ENCODE results near the gene FMN1.
A peak's percentile ranks its signal among the peaks of the same experiment; 100 is the strongest.

Gene FMN1

GRCh38 chr15:33107950-33108349 lies 86.6 kb downstream of the FMN1 start:
- no peak overlapping the region for H2AFZ ChIP-seq (ENCODE audit: low read length, unreplicated experiment)
- no peak overlapping the region for H3K27ac ChIP-seq (ENCODE audit: low read depth, low read length)
- H3K4me3 ChIP-seq (ENCODE audit: low read depth, low read length): no peak overlapping the region
- no peaks in the 10 kb centered on the region for H3K36me3 ChIP-seq (ENCODE audit: insufficient read depth, low read length)
- peaks cover 40% of the 10 kb centered on the region for H3K4me1 ChIP-seq (ENCODE audit: control insufficient read depth, insufficient read depth, low read length, unreplicated experiment)
- H3K27me3 ChIP-seq (ENCODE audit: insufficient read depth, low read length): no peaks in the 10 kb centered on the region
- no peaks in the 10 kb centered on the region for H3K79me2 ChIP-seq (ENCODE audit: control insufficient read depth, insufficient read depth, low read length, unreplicated experiment)

GRCh38 chr15:33104212-33104611 lies 90.3 kb downstream of the FMN1 start:
- Histone ChIP-seq H3K4me1 (ENCODE audit: control insufficient read depth, insufficient read depth, low read length, unreplicated experiment) (peaks cover 26% of the 10 kb centered on the region), H3K27me3 (ENCODE audit: insufficient read depth, low read length) (no peaks in the 10 kb centered on the region), H3K79me2 (ENCODE audit: control insufficient read depth, insufficient read depth, low read length, unreplicated experiment) (no peaks in the 10 kb centered on the region), H3K4me3 (ENCODE audit: low read depth, low read length) (peak overlapping the region; percentile 29; the same call in 1 of the 2 replicates), H3K36me3 (ENCODE audit: insufficient read depth, low read length) (no peaks in the 10 kb centered on the region), H3K27ac (ENCODE audit: low read depth, low read length) (peak overlapping the region; percentile 70), H2AFZ (ENCODE audit: low read length, unreplicated experiment) (peak overlapping the region; percentile 28)

DNA sequence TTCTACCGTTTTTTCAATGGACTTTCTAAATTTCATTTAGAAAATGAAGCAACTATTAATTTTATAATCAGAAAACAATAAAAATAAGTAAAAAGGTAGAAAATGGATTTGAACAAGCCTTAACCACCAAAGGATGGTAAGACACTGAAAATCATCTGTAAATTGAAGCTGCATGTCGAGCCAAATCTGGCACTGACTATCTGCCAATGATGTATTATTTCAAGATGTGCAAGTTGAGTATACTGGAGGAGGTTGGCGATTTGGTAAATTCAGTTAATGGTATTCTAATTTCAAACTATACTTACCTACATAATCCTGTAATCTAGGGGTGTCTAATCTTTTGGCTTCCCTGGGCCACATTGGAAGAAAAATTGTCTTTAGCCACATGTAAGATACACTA lies 93.5 kb downstream of the FMN1 start:
- H3K27ac ChIP-seq (ENCODE audit: low read depth, low read length): no peak overlapping the region
- H3K36me3 ChIP-seq (ENCODE audit: insufficient read depth, low read length): no peaks in the 10 kb centered on the region
- H3K79me2 ChIP-seq (ENCODE audit: control insufficient read depth, insufficient read depth, low read length, unreplicated experiment): no peaks in the 10 kb centered on the region
- H3K4me3 ChIP-seq (ENCODE audit: low read depth, low read length): no peak overlapping the region
- H3K27me3 ChIP-seq (ENCODE audit: insufficient read depth, low read length): no peaks in the 10 kb centered on the region
- H2AFZ ChIP-seq (ENCODE audit: low read length, unreplicated experiment): no peak overlapping the region
- H3K4me1 ChIP-seq (ENCODE audit: control insufficient read depth, insufficient read depth, low read length, unreplicated experiment): peaks cover 35% of the 10 kb centered on the region

DNA sequence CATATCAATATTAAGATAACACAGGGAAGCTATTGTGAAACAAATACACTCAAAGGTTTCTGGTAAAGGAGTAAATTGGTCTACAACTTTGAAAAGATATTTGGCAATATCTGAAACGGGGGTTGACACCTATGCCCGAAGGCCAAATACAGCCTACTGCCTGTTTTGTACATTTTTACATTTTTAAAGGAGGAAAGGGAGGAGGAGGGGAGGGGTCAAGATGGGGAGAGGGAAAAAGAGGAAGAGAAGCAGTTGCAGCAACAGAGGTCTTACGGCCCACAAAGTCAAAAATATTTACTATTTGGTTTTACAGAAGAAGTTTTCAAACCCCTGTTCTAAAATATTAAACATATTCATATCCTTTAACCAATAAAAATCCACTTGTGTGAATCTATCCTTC lies 94.2 kb downstream of the FMN1 start:
- Histone ChIP-seq H3K36me3 (ENCODE audit: insufficient read depth, low read length) (no peaks in the 10 kb centered on the region), H3K79me2 (ENCODE audit: control insufficient read depth, insufficient read depth, low read length, unreplicated experiment) (no peaks in the 10 kb centered on the region), H3K27ac (ENCODE audit: low read depth, low read length) (no peak overlapping the region), H2AFZ (ENCODE audit: low read length, unreplicated experiment) (no peak overlapping the region), H3K4me3 (ENCODE audit: low read depth, low read length) (no peak overlapping the region), H3K4me1 (ENCODE audit: control insufficient read depth, insufficient read depth, low read length, unreplicated experiment) (peaks cover 35% of the 10 kb centered on the region), H3K27me3 (ENCODE audit: insufficient read depth, low read length) (no peaks in the 10 kb centered on the region)

DNA sequence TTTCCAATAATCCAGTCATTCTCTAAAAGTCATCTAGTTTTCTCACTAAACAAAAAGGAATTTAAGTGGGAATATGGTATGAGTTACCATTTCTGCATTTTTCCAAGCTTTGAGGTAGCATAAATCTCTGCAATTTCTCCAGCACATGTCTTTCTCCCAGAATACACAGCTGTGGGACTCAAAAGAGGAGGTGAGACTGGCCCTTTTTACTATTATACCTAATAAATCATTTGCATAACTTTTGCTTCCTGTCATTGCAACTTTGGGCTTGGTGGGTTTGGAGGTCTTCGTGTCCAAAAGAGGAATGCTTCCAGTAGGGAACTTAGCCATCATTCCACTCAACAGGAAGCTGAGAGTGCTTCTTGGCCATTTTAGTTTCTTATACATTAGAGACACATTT lies 94.8 kb downstream of the FMN1 start:
- H3K27me3 ChIP-seq (ENCODE audit: insufficient read depth, low read length): no peaks in the 10 kb centered on the region
- H3K36me3 ChIP-seq (ENCODE audit: insufficient read depth, low read length): no peaks in the 10 kb centered on the region

GRCh38 chr15:33099213-33099612 lies 95.3 kb downstream of the FMN1 start:
- Histone ChIP-seq H3K36me3 (ENCODE audit: insufficient read depth, low read length) (no peaks in the 10 kb centered on the region), H3K4me3 (ENCODE audit: low read depth, low read length) (no peak overlapping the region), H3K27ac (ENCODE audit: low read depth, low read length) (no peak overlapping the region), H2AFZ (ENCODE audit: low read length, unreplicated experiment) (no peak overlapping the region), H3K4me1 (ENCODE audit: control insufficient read depth, insufficient read depth, low read length, unreplicated experiment) (peaks cover 24% of the 10 kb centered on the region), H3K27me3 (ENCODE audit: insufficient read depth, low read length) (no peaks in the 10 kb centered on the region), H3K79me2 (ENCODE audit: control insufficient read depth, insufficient read depth, low read length, unreplicated experiment) (no peaks in the 10 kb centered on the region)

More for the DNA sequence above, 94.8 kb downstream of the FMN1 start:
- H3K4me3 ChIP-seq (ENCODE audit: low read depth, low read length): no peak overlapping the region
- peaks cover 29% of the 10 kb centered on the region for H3K4me1 ChIP-seq (ENCODE audit: control insufficient read depth, insufficient read depth, low read length, unreplicated experiment)
- no peak overlapping the region for H3K27ac ChIP-seq (ENCODE audit: low read depth, low read length)
- no peaks in the 10 kb centered on the region for H3K79me2 ChIP-seq (ENCODE audit: control insufficient read depth, insufficient read depth, low read length, unreplicated experiment)
- H2AFZ ChIP-seq (ENCODE audit: low read length, unreplicated experiment): no peak overlapping the region

- H3K79me2 ChIP-seq (ENCODE audit: control insufficient read depth, insufficient read depth, low read length, unreplicated experiment): no peaks in the 10 kb centered on the region
- H3K36me3 ChIP-seq (ENCODE audit: insufficient read depth, low read length): no peaks in the 10 kb centered on the region
- no peaks in the 10 kb centered on the region for H3K27me3 ChIP-seq (ENCODE audit: insufficient read depth, low read length)
- H2AFZ ChIP-seq (ENCODE audit: low read length, unreplicated experiment): peak overlapping the region; percentile 72
- peaks cover 18% of the 10 kb centered on the region for H3K4me1 ChIP-seq (ENCODE audit: control insufficient read depth, insufficient read depth, low read length, unreplicated experiment)
- peak overlapping the region; percentile 52 for H3K27ac ChIP-seq (ENCODE audit: low read depth, low read length)
- peak overlapping the region; percentile 56; the same call in 1 of the 2 replicates for H3K4me3 ChIP-seq (ENCODE audit: low read depth, low read length)
Observed at GRCh38 chr15:33098094-33099058, 96.1 kb downstream of the FMN1 start.

- H3K27me3 ChIP-seq (ENCODE audit: insufficient read depth, low read length): no peaks in the 10 kb centered on the region
- H3K79me2 ChIP-seq (ENCODE audit: control insufficient read depth, insufficient read depth, low read length, unreplicated experiment): no peaks in the 10 kb centered on the region
Observed at GRCh38 chr15:33096134-33096533, 98.4 kb downstream of the FMN1 start.

DNA sequence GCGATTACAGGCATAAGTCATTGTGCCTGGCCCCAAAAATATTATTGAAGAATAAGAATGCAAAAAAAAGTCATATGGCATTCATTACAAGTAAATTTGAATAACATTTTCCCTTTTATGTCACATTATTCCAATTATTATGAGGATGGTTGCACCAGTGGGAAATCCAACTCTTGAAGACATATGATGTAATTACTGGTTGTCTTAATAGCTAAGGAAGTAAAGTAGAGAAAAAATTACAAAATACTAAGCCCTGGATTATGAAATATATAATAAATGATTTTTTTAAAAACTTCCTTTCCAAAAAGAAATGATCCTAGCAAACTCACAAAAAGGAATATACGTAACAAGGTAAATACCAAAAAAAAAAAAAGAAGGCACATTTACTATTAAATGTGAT lies 98.9 kb downstream of the FMN1 start:
- Histone ChIP-seq H3K4me3 (ENCODE audit: low read depth, low read length) (no peak overlapping the region), H3K27me3 (ENCODE audit: insufficient read depth, low read length) (no peaks in the 10 kb centered on the region), H3K27ac (ENCODE audit: low read depth, low read length) (no peak overlapping the region), H3K4me1 (ENCODE audit: control insufficient read depth, insufficient read depth, low read length, unreplicated experiment) (peaks cover 18% of the 10 kb centered on the region), H3K36me3 (ENCODE audit: insufficient read depth, low read length) (no peaks in the 10 kb centered on the region), H3K79me2 (ENCODE audit: control insufficient read depth, insufficient read depth, low read length, unreplicated experiment) (no peaks in the 10 kb centered on the region), H2AFZ (ENCODE audit: low read length, unreplicated experiment) (no peak overlapping the region)

More at GRCh38 chr15:33096134-33096533, 98.4 kb downstream of the FMN1 start:
- Histone ChIP-seq H2AFZ (ENCODE audit: low read length, unreplicated experiment) (no peak overlapping the region), H3K4me3 (ENCODE audit: low read depth, low read length) (no peak overlapping the region), H3K4me1 (ENCODE audit: control insufficient read depth, insufficient read depth, low read length, unreplicated experiment) (peaks cover 18% of the 10 kb centered on the region), H3K27ac (ENCODE audit: low read depth, low read length) (no peak overlapping the region), H3K36me3 (ENCODE audit: insufficient read depth, low read length) (no peaks in the 10 kb centered on the region)

- Histone ChIP-seq H3K27ac (ENCODE audit: low read depth, low read length) (no peak overlapping the region), H3K27me3 (ENCODE audit: insufficient read depth, low read length) (no peaks in the 10 kb centered on the region), H3K4me1 (ENCODE audit: control insufficient read depth, insufficient read depth, low read length, unreplicated experiment) (peaks cover 18% of the 10 kb centered on the region), H2AFZ (ENCODE audit: low read length, unreplicated experiment) (no peak overlapping the region), H3K79me2 (ENCODE audit: control insufficient read depth, insufficient read depth, low read length, unreplicated experiment) (no peaks in the 10 kb centered on the region), H3K36me3 (ENCODE audit: insufficient read depth, low read length) (no peaks in the 10 kb centered on the region), H3K4me3 (ENCODE audit: low read depth, low read length) (no peak overlapping the region)
Observed at GRCh38 chr15:33094336-33094735, 100.2 kb downstream of the FMN1 start.

DNA sequence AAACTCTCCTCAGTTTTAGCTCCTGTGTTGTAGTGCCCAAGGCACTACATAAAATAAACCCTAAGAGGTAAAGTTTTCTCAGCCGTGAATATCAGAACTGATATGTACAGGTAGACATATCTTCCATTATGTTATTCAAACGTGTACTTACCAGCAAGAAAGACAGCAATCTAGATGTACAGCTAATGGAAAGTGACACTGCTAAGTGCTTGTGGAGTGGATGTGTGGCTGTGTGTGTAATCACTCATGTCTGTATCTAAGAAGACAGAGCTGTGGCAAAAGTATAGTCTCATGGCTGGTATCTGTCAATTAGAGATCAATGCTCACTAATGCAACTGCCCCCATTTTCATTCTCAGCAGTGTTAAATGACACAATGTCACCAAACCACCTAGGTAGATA lies 101.3 kb downstream of the FMN1 start:
- H3K27me3 ChIP-seq (ENCODE audit: insufficient read depth, low read length): no peaks in the 10 kb centered on the region
- no peak overlapping the region for H2AFZ ChIP-seq (ENCODE audit: low read length, unreplicated experiment)
- H3K36me3 ChIP-seq (ENCODE audit: insufficient read depth, low read length): no peaks in the 10 kb centered on the region
- no peaks in the 10 kb centered on the region for H3K79me2 ChIP-seq (ENCODE audit: control insufficient read depth, insufficient read depth, low read length, unreplicated experiment)
- no peak overlapping the region for H3K4me3 ChIP-seq (ENCODE audit: low read depth, low read length)
- peaks cover 12% of the 10 kb centered on the region for H3K4me1 ChIP-seq (ENCODE audit: control insufficient read depth, insufficient read depth, low read length, unreplicated experiment)
- no peak overlapping the region for H3K27ac ChIP-seq (ENCODE audit: low read depth, low read length)
